Calu3 (cell line): Measurements from ENCODE around the gene CDC34. TPM values are rescaled to one million over a fixed set of nuclear protein-coding genes. Genes with fewer than 3 reads are reported as not detected.

Source experiments
- BruUV-seq: library from RNA; stranded (reverse); fragments of 400-500 nt; replicated peaks from 2 replicates; lab custom pipeline; 2021; lab: Mats Ljungman, UMichigan
- CTCF ChIA-PET: fragments of 300-600 bp; sonication (Branson Sonifier 250); formaldehyde crosslinking; loops from one replicate; lab custom pipeline; 2022; ENCODE audit warnings: antibody characterized with exemption; lab: Charles Lee
- DNase-seq: peaks from one replicate; pipeline ENCODE4 v3.0.0; 2022
- H3K27ac Mint-ChIP-seq: one replicate; pipeline ENCODE4 v1.8.0; 2022; ENCODE audit warnings: mixed read lengths; ENCODE audit not compliant: unreplicated experiment
- H3K27me3 Mint-ChIP-seq: one replicate; pipeline ENCODE4 v1.8.0; 2022; ENCODE audit warnings: mixed read lengths; ENCODE audit not compliant: unreplicated experiment
- H3K36me3 Mint-ChIP-seq: one replicate; pipeline ENCODE4 v1.8.0; 2022; ENCODE audit warnings: mild to moderate bottlenecking, moderate library complexity, mixed read lengths; ENCODE audit not compliant: insufficient read depth, unreplicated experiment
- H3K4me1 Mint-ChIP-seq: one replicate; pipeline ENCODE4 v1.8.0; 2022; ENCODE audit warnings: mild to moderate bottlenecking, low read depth, mixed read lengths; ENCODE audit not compliant: unreplicated experiment
- H3K4me3 Mint-ChIP-seq: one replicate; pipeline ENCODE4 v1.8.0; 2022; ENCODE audit warnings: mild to moderate bottlenecking, low read depth, moderate library complexity, mixed read lengths; ENCODE audit not compliant: unreplicated experiment
- H3K9me3 Mint-ChIP-seq: one replicate; pipeline ENCODE4 v1.8.0; 2022; ENCODE audit warnings: low read depth, mixed read lengths; ENCODE audit not compliant: unreplicated experiment
- intact Hi-C: fragments of 100-400 bp; cut with micrococcal nuclease; formaldehyde crosslinking; loops from one replicate; pipeline ENCODE4 v1.10.0; 2022; ENCODE audit not compliant: unreplicated experiment
- total RNA-seq: library from RNA; stranded (reverse); gene quantifications from 2 replicates; pipeline ENCODE4 v1.2.3, GENCODE V29; 2022
- TF ChIP-seq, protein P1 (sequence below): fragments of 200-600 bp; IDR thresholded peaks from one replicate; pipeline ENCODE4 v1.8.0; 2022; ENCODE audit warnings: antibody characterized with exemption; ENCODE audit not compliant: unreplicated experiment

Gene CDC34
- total RNA-seq, 1 experiment from 2014 or later, result 50.6 TPM

DNA sequence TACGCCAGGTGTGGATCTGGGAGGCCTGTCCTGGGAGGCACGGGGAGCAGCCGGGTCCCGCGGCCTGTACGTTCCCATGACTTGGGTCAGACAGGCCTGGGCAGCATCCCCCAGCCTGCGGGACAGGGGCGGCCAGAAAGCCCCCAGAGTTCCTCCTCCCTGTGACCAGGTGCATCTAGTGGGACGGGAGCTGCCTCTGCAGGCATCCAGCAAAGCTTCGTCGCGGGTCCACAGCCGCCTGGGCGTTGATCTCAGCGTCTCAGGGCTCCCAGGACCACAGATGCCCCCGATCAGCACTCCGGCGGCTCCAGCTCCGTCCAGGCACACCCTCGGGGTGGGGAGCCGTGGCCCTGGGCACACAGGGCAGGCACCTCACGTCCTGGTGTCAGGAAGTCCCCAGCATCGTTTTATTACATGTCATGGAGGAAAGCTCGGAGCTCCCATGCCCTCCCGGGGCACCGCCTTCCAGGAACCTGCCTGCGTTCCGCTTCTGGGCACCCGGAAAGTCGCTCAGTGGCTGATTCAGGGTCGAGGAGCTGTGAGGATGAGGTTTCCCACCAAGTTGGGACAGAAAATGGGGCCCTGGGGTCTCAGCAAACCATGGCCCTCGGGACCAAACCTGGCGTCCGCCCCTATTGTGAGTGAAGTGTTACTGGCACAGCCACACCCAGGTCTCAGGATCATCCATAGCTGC, 10.8 kb downstream of the CDC34 start:
- Mint-ChIP-seq H3K4me1 (no peaks in the 10 kb centered on the region), H3K4me3 (no peak overlapping the region), H3K27me3 (peaks cover 12% of the 10 kb centered on the region), H3K36me3 (peaks cover 16% of the 10 kb centered on the region), H3K27ac (no peak overlapping the region), H3K9me3 (no peaks in the 10 kb centered on the region)
- no peak for DNase-seq
- TF ChIP-seq, protein P1, sequence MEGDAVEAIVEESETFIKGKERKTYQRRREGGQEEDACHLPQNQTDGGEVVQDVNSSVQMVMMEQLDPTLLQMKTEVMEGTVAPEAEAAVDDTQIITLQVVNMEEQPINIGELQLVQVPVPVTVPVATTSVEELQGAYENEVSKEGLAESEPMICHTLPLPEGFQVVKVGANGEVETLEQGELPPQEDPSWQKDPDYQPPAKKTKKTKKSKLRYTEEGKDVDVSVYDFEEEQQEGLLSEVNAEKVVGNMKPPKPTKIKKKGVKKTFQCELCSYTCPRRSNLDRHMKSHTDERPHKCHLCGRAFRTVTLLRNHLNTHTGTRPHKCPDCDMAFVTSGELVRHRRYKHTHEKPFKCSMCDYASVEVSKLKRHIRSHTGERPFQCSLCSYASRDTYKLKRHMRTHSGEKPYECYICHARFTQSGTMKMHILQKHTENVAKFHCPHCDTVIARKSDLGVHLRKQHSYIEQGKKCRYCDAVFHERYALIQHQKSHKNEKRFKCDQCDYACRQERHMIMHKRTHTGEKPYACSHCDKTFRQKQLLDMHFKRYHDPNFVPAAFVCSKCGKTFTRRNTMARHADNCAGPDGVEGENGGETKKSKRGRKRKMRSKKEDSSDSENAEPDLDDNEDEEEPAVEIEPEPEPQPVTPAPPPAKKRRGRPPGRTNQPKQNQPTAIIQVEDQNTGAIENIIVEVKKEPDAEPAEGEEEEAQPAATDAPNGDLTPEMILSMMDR, result no peak
- CTCF ChIA-PET, result no interaction called here
- no TSS peak for BruUV-seq
- intact Hi-C loops, result no loop called here

DNA sequence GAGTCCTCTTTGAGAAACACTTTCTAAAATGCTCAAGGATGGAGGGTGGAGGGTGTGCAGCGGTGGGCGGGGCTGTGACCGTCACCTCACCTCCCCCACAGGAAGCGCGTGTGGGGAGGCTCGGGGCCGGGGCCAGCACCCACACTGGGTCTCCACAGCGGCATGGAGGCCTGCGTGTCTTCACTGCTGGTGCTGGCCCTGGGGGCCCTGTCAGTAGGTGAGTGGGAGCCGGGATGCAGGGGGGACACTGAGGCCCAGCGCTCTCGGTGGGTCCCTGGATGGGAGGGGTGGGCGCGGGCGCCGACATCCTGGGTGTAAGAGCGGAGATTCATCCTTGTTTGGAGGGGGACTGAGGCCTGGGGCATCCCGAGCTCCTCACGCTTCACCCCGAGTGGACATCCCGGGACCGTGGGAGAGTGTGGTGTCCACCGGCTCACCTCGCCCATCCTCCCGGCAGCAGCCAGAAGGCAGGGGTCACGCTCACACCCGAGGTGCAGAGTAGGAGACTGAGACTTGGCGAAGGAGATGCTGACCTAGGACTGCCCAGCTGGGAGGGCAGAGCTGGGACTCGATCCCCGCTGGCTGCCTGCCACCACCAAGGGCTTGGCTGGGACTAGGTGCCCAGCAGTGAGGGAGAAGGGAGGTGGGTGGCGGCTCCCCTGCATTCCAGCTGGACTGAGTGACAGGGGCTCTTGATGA, 12.5 kb downstream of the CDC34 start, which contains the start of gene GZMM:
Gene GZMM (plus strand): TSS at position 144 of the 699 bp plus-strand sequence. CDS start 19 bp downstream, at position 163.
- no peak for DNase-seq
- Mint-ChIP-seq H3K36me3 (peaks cover 5% of the 10 kb centered on the region), H3K27ac (no peak within 1 kb of the TSS), H3K9me3 (no peaks in the 10 kb centered on the region), H3K4me3 (no peak within 1 kb of the TSS), H3K27me3 (peaks cover 12% of the 10 kb centered on the region), H3K4me1 (no peaks in the 10 kb centered on the region)
- TF ChIP-seq, protein P1, result no peak
- BruUV-seq, result no TSS peak
- intact Hi-C loops, result no loop called here
- CTCF ChIA-PET, result no interaction called here

DNA sequence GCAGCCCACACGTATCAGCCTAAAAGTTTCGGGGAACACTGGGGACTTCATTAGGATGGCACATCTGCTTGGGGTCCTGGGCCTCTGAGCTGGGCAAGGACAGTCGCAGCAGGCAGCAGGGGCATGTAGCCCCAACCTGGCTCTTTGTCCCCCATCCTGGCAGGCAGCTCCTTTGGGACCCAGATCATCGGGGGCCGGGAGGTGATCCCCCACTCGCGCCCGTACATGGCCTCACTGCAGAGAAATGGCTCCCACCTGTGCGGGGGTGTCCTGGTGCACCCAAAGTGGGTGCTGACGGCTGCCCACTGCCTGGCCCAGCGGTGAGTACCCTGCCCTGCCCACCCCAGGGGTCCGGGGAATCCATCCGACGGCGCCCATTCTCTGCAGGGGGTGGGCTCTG, 15.6 kb downstream of the CDC34 start:
- DNase-seq, result no peak
- no peaks in the 10 kb centered on the region for H3K9me3 Mint-ChIP-seq
- intact Hi-C loops, result no loop called here
- H3K4me3 Mint-ChIP-seq, result no peak overlapping the region
- peaks cover 4% of the 10 kb centered on the region for H3K36me3 Mint-ChIP-seq
- CTCF ChIA-PET, result interaction anchor here (0.6 kb wide), 1 partner anchor 86 kb away, joined by 3 read pairs; the partner anchor contains the start of gene POLRMT
- TF ChIP-seq, protein P1, result no peak
- peaks cover 24% of the 10 kb centered on the region for H3K27me3 Mint-ChIP-seq
- no peaks in the 10 kb centered on the region for H3K4me1 Mint-ChIP-seq
- H3K27ac Mint-ChIP-seq, result no peak overlapping the region
- no TSS peak for BruUV-seq

DNA sequence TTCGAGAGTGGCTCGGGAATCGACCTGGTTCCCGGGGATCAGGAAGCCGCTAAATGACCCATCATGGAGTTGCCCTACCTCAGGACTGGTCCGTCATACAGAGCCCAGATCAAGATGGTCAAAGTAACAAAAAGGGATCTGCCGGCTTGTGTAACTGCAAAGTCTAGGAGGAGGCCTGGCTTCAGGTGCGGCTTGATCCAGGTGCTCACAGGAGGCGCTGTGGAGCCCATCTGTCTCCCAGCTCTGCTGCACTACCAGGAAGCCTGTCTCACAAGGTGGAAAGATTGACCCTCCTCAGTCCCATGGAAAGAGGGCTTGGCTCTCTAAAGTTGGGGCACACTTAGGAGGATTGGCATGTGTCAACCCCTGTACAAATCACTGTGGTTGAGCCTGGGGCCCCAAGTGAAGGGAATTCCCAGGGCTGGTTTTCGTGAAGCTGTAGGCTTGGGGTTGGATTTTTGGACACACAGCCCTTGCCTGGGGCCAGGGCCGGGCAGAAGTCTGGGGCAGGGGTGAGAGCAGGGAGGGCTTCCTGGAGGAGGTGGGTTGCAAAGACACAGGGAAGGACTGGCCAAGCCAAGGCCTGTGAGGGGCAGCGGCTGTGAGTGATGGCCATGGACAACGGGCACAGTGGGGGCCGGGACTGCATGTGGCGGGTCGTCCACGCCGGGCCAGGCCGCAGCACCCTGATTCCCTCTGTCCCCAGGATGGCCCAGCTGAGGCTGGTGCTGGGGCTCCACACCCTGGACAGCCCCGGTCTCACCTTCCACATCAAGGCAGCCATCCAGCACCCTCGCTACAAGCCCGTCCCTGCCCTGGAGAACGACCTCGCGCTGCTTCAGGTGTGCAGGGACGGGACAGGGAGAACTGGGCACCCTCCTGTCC, 16.5 kb downstream of the CDC34 start:
- Mint-ChIP-seq H3K4me1 (no peaks in the 10 kb centered on the region), H3K9me3 (no peaks in the 10 kb centered on the region), H3K27me3 (peaks cover 32% of the 10 kb centered on the region), H3K4me3 (no peak overlapping the region), H3K36me3 (no peaks in the 10 kb centered on the region), H3K27ac (no peak overlapping the region)
- intact Hi-C loops, result no loop called here
- no TSS peak for BruUV-seq
- TF ChIP-seq, protein P1, result no peak
- CTCF ChIA-PET, result interaction anchor here (0.8 kb wide), 1 partner anchor 41 kb away, joined by 3 read pairs; no protein-coding TSS in a partner anchor
- DNase-seq, result no peak
